Right lobe of liver (tissue), 4 donors: ENCODE data around the gene C6orf89.

Experiments
- POLR2A ChIP-seq: fragments of 450-650 bp; IDR thresholded peaks from one replicate; pipeline ENCODE4 v1.6.1; 2017; ENCODE audit warnings: antibody characterized with exemption, mild to moderate bottlenecking
- TF ChIP-seq, protein P1 (sequence below), 4 donors: fragments of 200-600 bp in 3 of 4; fragments of 450-650 bp in 1 of 4; IDR thresholded peaks; one replicate each; pipeline versions ENCODE4 v1.5.1 to v1.8.0; 2016 to 2022; ENCODE audit warnings: antibody characterized with exemption in 4 of 4, mild to moderate bottlenecking in 2 of 4
- donor health status: DM: no; HTN: no; CAD: no.
- donor health status: DM: no; HTN: no; CAD: no.
- donor health status: DM: no; HTN: yes; CAD: no.

DNA sequence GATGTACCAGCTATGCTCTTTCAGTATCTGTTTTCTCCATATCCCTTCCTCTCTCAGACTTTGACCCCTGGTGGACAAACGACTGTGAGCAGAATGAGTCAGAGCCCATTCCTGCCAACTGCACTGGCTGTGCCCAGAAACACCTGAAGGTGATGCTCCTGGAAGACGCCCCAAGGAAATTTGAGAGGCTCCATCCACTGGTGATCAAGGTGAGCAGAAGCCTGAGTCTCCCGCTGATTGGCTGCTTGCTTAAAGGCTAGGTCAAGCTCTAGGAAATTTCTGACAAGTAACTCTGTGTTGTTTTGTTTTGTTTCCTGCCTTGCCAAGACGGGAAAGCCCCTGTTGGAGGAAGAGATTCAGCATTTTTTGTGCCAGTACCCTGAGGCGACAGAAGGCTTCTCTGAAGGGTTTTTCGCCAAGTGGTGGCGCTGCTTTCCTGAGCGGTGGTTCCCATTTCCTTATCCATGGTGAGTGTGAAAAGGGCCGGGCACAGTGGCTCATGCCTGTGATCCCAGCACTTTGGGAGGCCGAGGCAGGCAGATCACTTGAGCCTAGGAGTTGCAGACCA, 28.6 kb downstream of the C6orf89 start:
- no peak for TF ChIP-seq POLR2A
- TF ChIP-seq, protein P1, sequence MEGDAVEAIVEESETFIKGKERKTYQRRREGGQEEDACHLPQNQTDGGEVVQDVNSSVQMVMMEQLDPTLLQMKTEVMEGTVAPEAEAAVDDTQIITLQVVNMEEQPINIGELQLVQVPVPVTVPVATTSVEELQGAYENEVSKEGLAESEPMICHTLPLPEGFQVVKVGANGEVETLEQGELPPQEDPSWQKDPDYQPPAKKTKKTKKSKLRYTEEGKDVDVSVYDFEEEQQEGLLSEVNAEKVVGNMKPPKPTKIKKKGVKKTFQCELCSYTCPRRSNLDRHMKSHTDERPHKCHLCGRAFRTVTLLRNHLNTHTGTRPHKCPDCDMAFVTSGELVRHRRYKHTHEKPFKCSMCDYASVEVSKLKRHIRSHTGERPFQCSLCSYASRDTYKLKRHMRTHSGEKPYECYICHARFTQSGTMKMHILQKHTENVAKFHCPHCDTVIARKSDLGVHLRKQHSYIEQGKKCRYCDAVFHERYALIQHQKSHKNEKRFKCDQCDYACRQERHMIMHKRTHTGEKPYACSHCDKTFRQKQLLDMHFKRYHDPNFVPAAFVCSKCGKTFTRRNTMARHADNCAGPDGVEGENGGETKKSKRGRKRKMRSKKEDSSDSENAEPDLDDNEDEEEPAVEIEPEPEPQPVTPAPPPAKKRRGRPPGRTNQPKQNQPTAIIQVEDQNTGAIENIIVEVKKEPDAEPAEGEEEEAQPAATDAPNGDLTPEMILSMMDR (IDR thresholded peaks at IDR 0.05), result peak in 3 of 4 donors; percentile 15 to 38 (median 26)
